GM21619 (cell line): ENCODE results near the gene WNT10A.
A peak's percentile ranks its signal among the peaks of the same experiment; 100 is the strongest.
"Not testable (repeated sequence)": the region's sequence is repeated elsewhere in the genome, so short reads cannot be mapped to it uniquely, and the experiment has no call there.

Experiments
- ATAC-seq: cut with Tn5 transposase; IDR thresholded peaks from one replicate; pipeline ENCODE4 v1.9.1; 2021; ENCODE audit not compliant: unreplicated experiment

Gene WNT10A

GRCh38 chr2:218880102-218880858 lies at the start of gene WNT10A:
TSS of gene WNT10A (plus strand) at chr2:218880852. CDS start at chr2:218880996, 144 bp downstream.
- ATAC-seq = peak; percentile 68

- no peak for ATAC-seq
These were observed 49.2 kb upstream of the WNT10A start, which contains the start of gene PRKAG3 for GRCh38 chr2:218831378-218831990. TSS of gene PRKAG3 (minus strand) at chr2:218831803.

- no peak for ATAC-seq
These were observed 48.6 kb upstream of the WNT10A start for GRCh38 chr2:218832081-218832480.

- no peak for ATAC-seq
These were observed 48.1 kb upstream of the WNT10A start for GRCh38 chr2:218832520-218832919.

GRCh38 chr2:218833023-218833609 lies 47.5 kb upstream of the WNT10A start:
- ATAC-seq = no peak

- no peak for ATAC-seq
These were observed 46.0 kb upstream of the WNT10A start for GRCh38 chr2:218834685-218835084.

- no peak for ATAC-seq
These were observed 43.2 kb upstream of the WNT10A start for GRCh38 chr2:218837495-218837894.

- ATAC-seq = no peak
These were observed 41.2 kb upstream of the WNT10A start for GRCh38 chr2:218839430-218839829.

- no peak for ATAC-seq
These were observed 40.8 kb upstream of the WNT10A start for GRCh38 chr2:218839888-218840287.

GRCh38 chr2:218844334-218844733 lies 36.3 kb upstream of the WNT10A start:
- not testable (repeated sequence) for ATAC-seq

GRCh38 chr2:218846963-218847362 lies 33.7 kb upstream of the WNT10A start:
- not testable (repeated sequence) for ATAC-seq

- ATAC-seq = no peak
These were observed 30.9 kb upstream of the WNT10A start for GRCh38 chr2:218849721-218850120.

- ATAC-seq = no peak
These were observed 29.9 kb upstream of the WNT10A start for GRCh38 chr2:218850796-218851195.

GRCh38 chr2:218851286-218851685 lies 29.4 kb upstream of the WNT10A start:
- no peak for ATAC-seq

GRCh38 chr2:218852911-218853667 lies 27.6 kb upstream of the WNT10A start:
- no peak for ATAC-seq

- no peak for ATAC-seq
These were observed 26.9 kb upstream of the WNT10A start for GRCh38 chr2:218853766-218854165.

GRCh38 chr2:218854860-218855259 lies 25.8 kb upstream of the WNT10A start:
- no peak for ATAC-seq

- no peak for ATAC-seq
These were observed 25.1 kb upstream of the WNT10A start for GRCh38 chr2:218855305-218856166.

- ATAC-seq = no peak
These were observed 24.3 kb upstream of the WNT10A start for GRCh38 chr2:218856167-218856895.

- ATAC-seq = no peak
These were observed 23.8 kb upstream of the WNT10A start for GRCh38 chr2:218856896-218857243.
